ENCODE results near the gene THOC6.

DNA sequence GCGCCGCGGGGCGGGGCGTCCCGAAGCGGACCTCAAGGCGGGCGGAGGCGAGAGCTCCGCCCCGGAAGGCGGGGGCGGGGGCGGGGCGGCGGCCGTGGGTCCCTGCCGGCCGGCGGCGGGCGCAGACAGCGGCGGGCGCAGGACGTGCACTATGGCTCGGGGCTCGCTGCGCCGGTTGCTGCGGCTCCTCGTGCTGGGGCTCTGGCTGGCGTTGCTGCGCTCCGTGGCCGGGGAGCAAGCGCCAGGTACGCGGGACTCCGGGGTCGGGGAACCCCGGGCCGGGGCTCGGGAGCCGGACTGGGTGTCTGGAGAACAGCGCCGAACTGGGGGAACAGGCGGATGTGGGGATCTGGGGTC lies 3.6 kb upstream of the THOC6 start, which contains the start of gene TNFRSF12A:
- TF ChIP-seq, protein P1, sequence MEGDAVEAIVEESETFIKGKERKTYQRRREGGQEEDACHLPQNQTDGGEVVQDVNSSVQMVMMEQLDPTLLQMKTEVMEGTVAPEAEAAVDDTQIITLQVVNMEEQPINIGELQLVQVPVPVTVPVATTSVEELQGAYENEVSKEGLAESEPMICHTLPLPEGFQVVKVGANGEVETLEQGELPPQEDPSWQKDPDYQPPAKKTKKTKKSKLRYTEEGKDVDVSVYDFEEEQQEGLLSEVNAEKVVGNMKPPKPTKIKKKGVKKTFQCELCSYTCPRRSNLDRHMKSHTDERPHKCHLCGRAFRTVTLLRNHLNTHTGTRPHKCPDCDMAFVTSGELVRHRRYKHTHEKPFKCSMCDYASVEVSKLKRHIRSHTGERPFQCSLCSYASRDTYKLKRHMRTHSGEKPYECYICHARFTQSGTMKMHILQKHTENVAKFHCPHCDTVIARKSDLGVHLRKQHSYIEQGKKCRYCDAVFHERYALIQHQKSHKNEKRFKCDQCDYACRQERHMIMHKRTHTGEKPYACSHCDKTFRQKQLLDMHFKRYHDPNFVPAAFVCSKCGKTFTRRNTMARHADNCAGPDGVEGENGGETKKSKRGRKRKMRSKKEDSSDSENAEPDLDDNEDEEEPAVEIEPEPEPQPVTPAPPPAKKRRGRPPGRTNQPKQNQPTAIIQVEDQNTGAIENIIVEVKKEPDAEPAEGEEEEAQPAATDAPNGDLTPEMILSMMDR (IDR thresholded peaks at IDR 0.05): peak in 1 of 6 experiments; percentile 26
- TF ChIP-seq POLR2A (IDR thresholded peaks at IDR 0.05): peak; percentile 66 to 90

Data from thyroid gland (tissue), 4 donors.